GM19193 (cell line): ENCODE measurements around the gene NR5A1.

ENCODE experiments used
- POLR2A ChIP-seq: IDR thresholded peaks from 4 replicates; pipeline ENCODE4 v1.6.1; 2011; ENCODE audit not compliant: insufficient read depth, insufficient read length; ENCODE audit errors: extremely low read depth

The NR5A1 gene

DNA sequence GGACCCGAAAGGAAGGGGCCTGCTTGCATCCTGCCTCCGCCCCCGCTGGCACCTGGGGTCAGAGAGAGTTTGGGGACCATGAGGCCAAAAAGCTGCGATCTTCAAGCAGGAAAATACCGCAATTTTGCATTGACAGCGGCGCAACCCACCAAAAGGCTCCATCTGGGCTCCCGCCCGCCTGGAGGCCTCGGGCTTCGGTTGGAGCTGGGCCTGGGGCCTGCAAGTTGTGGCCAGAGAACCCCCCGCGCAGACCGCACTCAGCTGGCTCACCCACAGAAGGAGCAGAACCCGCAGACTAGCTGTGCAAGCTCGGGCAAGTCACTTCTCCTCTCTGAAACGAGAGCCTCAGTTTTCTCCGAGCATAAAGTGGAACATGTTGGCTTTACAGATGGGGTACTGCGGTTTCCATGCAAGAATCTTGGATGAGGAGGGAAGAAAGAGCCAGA is 1.3 kb downstream of the NR5A1 start:
- no peak for TF ChIP-seq POLR2A

DNA sequence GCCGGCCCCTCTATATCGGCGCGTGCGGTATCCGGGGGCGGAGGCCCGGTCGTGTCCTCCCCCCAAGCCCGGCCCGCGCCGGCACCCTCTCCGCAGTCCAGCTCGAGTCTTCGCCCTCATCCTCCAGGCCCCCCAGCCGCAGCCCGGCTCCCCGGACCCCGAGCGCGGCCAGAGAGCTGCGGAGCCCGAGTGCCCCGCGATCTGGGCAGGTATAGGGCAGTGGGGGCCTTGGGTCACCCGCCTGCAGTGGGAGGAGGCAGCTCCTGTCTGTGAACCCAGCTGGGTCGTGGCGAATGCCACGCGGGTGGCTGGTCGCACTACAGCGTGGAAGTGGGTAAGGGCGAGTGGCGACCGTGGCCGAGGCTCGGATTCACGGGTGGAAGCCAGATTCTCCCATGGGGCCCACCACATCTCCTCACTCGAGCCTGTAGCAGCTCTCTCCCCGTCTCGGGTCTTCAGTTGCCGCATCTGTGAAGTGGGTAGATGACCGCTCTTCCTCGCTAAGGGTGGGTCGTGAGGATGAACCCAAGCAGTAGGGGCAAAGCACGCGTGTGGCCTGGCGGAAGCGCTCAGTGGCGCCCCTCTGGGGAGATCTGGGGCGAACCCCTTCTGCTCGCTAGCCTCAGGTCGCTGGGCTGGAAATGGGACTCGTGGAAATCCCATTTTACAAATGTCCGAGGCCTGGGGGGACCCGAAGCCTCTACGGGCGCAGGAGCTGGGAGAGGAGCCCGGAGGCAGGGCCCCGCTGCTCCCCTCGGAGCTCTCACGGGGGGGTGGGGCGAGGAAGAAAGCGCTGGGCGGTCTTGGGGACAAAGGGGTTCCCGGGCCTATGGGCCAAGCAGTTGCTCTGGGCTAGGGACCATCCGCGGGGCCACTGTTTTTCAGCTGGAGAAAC is 1.9 kb downstream of the NR5A1 start:
- TF ChIP-seq POLR2A: no peak

DNA sequence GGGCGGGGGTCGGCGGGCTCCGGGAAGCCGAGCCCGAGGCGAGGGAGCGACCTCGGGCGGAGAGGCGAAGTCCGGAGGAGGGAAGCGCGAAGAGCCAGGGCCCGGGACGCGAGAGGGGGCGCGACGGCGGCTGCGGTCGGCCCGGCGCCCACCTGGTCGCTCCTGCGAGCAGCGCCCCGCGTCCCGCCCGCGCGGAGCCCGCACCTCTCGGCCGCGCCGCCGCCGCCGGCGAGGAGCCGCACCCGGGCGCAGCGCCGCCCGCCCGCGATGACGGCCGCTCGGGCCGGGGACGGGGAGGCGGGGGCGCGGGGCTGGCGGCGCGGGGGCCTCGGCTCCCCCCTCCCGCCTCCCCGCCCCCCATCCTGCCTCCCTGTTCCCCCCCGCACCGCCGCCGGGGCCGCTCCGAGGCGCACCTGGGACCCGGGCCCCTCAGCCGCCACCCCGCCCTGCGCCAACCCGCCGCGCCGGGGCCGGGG is 2.6 kb downstream of the NR5A1 start:
- no peak for TF ChIP-seq POLR2A

DNA sequence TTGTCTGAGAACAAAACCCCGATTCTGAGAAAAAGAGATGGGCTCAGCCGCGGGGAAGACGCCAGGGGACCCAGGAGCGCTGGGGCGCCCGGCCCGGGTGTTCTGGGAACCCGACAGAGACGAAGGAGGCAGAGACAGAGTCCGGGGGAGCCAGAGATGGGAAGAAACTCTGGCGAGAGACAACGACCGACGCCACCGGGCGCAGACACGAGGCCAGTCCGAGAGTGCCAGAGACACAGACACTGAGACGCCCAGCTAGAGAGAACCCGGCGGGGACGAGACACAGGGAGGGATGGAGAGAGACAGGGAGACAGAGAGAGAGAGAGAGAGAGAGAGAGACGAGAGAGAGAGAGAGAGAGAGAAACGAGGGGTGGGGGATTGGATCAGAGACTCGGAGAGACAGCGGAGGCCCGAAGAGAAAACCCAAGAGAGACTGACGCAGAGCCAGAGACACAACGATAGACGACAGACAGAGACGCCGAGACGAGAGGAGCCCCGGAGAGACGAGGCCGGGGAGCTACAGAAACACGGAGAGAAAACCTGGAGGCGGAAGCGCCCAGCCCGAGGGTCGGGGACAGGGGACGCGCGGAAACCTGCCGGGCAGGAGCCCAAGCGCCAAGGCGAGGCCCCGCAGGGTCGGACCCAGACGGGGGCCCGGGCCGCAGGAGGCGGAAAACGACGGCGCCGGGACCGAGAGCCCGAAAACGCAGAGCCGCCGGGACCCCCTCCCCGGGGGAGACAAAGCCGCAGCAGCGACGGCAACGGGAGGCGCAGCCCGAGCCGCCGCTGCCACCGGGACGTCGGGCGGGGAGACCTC is 3.3 kb downstream of the NR5A1 start:
- TF ChIP-seq POLR2A: no peak

DNA sequence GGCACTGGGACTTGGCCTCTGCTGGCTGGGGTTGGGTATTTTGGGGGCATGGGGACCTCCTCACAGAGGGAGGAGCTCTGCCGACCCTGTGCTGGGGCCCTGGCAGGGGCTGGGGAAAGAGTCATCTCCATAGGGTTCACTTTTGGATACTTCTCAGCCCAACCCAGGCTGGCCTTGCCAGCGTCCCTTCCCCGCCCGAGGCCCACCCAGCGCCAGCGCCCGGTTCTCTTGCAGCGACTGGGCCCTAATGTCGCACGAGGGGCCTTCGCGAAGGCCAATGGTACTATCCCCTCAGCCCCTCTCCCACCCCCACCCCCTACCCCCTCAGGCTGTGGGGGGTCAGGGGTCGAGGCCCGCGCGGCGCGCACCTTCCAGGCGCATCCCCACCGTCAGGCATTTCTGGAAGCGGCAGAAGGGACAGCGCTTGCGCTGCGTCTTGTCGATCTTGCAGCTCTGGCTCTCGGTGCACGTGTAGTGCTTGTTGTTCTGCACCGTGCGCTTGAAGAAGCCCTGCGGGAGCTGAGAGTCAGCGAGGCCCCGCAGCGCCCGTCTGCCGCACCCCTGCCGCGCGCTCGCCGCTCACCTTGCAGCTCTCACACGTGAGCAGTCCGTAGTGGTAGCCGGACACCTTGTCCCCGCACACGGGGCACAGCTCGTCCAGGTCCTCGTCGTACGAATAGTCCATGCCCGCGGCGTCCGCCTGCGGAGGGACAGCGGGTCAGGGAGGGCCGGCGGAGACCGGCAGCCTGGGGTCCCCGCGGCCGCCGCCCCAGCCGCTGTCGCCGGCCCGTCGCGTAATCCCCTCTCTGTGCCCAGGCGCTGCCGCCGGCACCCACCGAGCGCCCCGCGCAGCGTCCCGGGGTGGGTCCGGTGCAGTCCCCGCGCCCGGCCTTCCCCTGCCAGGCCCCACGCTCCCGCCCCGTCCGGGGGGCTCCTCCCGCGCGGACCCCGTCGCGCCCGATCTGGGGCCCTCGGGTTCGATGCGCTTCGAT is 4.2 kb downstream of the NR5A1 start:
- no peak for TF ChIP-seq POLR2A

DNA sequence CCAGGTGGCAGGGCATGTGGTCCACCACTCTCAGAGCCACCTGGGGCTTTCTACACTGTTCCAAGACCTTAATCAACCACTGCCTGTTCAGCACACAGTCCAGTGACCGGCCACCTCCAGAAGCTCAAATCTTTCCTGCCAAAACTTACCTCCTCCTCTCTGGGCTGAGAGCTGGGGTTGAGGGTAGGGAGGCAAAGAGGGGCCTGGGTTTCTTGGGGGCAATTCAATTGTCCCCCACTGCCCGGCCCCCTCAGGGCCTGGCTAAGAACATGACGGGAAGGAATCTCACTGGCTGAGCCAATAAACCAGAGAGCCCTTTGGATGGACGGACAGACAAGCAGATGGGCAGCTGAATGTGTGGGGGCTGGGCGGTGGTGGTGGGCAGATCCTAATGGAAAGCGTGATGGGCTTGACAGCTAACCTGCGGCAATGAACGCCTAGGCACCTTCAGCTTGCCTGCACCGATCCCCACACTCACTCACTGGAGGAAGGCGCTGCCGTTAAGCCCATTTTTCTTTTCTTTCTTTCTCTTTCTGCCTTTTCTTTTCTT is 5.4 kb downstream of the NR5A1 start:
- no peak for TF ChIP-seq POLR2A

DNA sequence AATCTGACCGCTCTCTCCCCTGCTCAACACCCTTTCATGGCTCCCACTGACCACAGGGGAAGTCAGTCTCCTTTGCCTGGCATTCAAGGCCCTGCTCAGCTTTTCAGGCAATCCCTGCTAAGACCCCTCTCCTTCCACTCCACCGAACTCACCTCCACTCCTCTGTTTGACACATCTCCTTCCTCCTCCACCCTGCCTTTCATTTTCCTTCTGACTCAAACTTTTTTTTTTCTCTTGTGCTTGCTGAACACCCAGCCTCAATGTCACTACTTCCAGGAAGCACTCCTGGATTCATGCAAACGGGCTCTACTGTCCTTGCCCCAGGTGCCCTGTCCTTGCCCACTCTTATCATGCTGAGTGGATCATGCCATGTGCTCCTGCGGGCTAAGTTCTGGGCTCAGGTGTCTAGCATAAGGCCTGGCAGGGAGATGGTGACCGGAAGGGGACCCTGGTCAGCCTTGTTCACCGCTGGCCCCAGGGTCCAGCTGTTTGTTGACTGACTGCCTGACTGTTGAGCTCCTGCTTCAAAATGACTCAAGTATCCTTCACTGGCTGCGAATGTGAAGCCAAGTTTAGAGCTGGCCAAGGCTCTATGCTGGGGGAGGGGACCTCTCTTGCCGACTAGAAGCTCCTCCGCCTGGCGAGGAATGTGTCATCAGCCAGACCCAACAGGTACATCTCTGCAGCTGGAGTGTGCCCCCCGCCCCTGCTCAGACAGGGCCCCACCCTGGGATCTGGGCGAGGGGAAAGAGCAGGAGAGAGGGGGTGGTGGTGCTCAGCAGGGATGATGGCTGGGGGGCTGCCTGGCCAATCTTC is 6.2 kb downstream of the NR5A1 start:
- no peak for TF ChIP-seq POLR2A

DNA sequence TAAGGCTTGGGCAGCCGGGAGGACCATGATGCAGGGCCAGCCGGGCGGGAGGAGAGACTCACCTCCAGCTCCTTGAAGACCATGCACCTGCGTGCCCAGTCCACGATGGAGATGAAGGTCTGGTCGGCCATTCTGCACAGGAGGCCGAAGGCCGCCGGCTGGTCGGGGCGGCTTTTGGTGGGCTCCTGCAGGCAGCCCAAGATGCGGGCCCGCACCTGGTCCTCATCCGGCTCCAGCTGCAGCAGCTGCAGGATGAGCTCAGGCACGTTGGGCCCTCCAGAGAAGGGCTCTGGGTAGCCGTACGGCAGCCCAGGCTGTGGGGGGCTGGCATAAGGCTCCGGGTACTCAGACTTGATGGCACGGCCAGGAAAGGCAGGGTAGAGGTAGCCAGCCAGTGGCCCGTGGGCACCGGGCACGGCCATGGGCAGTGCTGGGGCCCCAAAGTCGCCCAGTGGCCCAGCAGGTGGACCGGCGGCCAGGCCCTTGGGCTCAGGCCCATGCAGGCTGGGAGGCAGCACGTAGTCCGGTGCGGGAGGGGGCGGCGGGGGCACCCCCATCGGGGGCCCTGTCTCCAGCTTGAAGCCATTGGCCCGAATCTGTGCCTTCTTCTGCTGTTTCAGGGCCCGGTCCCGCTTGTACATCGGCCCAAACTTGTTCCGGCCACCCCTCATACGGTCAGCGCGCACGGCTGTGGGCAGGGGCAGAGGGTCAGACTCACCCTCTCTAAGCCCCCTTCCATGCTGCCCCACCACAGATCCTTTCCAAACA is 7.0 kb downstream of the NR5A1 start:
- no peak for TF ChIP-seq POLR2A

DNA sequence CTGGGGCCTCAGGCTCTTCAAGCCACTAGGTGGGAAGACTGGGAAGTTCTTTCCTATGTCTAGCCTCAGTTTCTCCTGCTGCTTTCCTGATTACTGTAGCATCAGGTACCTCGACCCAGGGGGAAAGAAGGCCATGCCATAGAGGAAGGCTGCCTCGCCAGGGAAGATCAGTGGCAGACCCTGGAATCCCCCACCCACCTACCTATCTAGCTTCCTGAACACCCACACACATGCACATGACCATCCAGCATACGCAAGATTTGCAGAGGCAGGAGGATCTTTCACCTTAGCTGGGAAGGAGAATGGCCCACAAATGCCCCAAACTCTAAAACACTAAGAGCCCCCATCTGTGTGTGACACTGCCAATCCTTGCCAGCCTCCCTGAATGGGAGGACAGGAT is 8.0 kb downstream of the NR5A1 start:
- TF ChIP-seq POLR2A: no peak

DNA sequence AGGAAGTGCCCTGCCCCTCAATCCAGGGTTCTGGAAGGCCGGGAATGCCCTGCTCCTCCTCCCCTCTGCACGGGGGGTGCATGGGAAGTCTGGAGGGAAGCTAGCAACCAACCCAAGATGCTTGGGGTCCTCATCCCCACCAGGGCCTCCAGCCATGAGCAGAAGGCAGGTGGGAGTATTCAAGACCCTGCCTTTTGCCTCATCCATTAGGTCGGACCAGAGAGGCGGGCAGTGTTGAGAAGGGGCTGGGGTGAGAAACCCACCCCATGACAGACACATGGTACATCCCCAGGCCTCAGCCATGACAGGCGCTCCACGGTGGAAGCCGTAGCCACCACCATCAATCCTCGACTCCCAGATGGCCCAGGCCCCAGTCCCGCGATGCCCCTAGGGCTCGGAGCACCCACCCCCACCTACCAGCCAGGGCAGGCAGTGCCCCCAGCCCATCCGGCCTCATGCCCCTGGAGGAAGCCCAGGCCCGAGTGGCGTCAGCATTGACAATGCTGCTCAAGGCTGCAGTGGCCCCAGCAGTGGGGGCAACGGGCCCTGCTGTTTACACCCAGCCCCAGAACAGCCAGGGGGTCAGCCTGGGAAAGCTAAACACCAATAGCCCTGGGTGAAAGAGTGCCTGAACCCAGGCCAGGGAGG is 8.6 kb downstream of the NR5A1 start:
- TF ChIP-seq POLR2A: no peak

DNA sequence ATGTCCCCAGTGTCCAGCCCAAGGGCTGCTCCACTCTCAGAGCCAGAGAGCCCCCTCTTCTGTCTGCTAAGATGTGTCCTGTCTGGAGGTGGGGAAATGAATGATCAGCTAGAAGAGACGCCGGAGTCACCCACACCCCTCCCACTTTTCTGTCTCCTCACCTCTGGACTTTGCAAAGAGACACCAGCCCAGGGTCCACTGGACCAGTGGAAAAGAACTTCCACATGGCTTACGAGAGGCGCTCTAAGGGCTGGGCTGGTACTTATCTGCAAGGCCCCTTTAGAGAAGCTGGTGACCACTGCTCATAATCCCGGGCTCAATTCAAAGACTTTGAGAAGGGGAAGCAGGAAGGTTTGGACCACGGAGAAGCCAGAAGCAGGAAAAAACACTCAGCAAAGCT is 9.2 kb downstream of the NR5A1 start:
- no peak for TF ChIP-seq POLR2A

DNA sequence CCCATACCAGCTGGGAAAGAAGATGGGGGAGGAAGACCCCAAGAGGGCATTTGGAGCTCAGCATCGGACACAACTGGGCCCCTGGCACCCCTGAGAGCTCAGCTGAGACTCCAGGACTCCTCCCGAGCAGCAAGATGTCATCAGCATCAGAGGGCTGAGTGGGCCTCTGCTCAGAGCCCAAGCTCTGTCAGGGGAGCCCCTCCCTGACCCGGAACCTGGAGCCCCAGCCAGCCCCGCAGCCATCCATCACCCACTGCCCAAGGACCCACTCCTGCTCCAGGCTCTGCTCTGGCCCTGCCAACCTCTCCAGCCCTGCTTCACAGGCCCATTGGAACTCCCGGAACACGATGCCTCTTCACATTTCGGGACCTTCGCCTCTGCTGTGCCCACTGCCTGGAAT is 9.8 kb downstream of the NR5A1 start:
- no peak for TF ChIP-seq POLR2A
